Coronary artery (tissue), 2 donors: ENCODE data around the gene CALD1.
A peak's percentile ranks its signal among the peaks of the same experiment; 100 is the strongest.
"Not testable (repeated sequence)": the region's sequence is repeated elsewhere in the genome, so short reads cannot be mapped to it uniquely, and the experiment has no call there.

Experiments used
- DNase-seq: peaks from one replicate; pipeline ENCODE4 v3.0.0-alpha.2; 2017; ENCODE audit warnings: low spot score
- H3K27ac ChIP-seq, 2 donors: fragments of 200-600 bp; sonication (generic); one replicate each; pipeline ENCODE4 v1.5.1; 2016 to 2019
- H3K4me3 ChIP-seq: fragments of 200-600 bp; sonication (generic); 2 replicates; pipeline ENCODE4 v1.5.1; 2016; ENCODE audit warnings: mild to moderate bottlenecking, moderate library complexity
- CTCF ChIP-seq: fragments of 200-600 bp; sonication (generic); IDR thresholded peaks from one replicate; pipeline ENCODE4 v1.5.1; 2019; ENCODE audit warnings: antibody characterized with exemption

CALD1 gene

GRCh38 chr7:134959810-134960209, 180.4 kb downstream of the CALD1 start:
- Histone ChIP-seq H3K4me3 (no peak overlapping the region), H3K27ac (peak overlapping the region in 1 of 2 donors; percentile 26)
- no peak for DNase-seq
- no peak for TF ChIP-seq CTCF

- Histone ChIP-seq H3K27ac (peak overlapping the region; percentile 26 to 36), H3K4me3 (no peak overlapping the region)
- no peak for DNase-seq
- no peak for TF ChIP-seq CTCF
Measured at GRCh38 chr7:134962270-134962780, 182.9 kb downstream of the CALD1 start.

GRCh38 chr7:134963036-134963435, 183.6 kb downstream of the CALD1 start:
- TF ChIP-seq CTCF = no peak
- Histone ChIP-seq H3K4me3 (no peak overlapping the region), H3K27ac (peak overlapping the region; percentile 36 to 42)
- DNase-seq = no peak

- Histone ChIP-seq H3K4me3 (no peak overlapping the region), H3K27ac (peak overlapping the region in 1 of 2 donors; percentile 26)
- no peak for TF ChIP-seq CTCF
- no peak for DNase-seq
Measured at GRCh38 chr7:134966691-134967090, 187.3 kb downstream of the CALD1 start.

GRCh38 chr7:134968110-134968509, 188.7 kb downstream of the CALD1 start:
- no peak overlapping the region for H3K27ac ChIP-seq
- DNase-seq = no peak
- H3K4me3 ChIP-seq = no peak overlapping the region
- TF ChIP-seq CTCF = no peak

GRCh38 chr7:134981645-134982044, 202.2 kb downstream of the CALD1 start:
- DNase-seq, H3K27ac ChIP-seq: not testable (repeated sequence)

GRCh38 chr7:134985894-134986362, 206.5 kb downstream of the CALD1 start:
- no peak for DNase-seq
- Histone ChIP-seq H3K4me3 (peak overlapping the region; percentile 94), H3K27ac (peak overlapping the region; percentile 94 to 95)
- no peak for TF ChIP-seq CTCF

More at GRCh38 chr7:134981645-134982044, 202.2 kb downstream of the CALD1 start:
- H3K4me3 ChIP-seq = not testable (repeated sequence)
